Body of pancreas (tissue), 4 donors: ENCODE results near the gene CNTNAP1.

Source experiments
- CTCF ChIP-seq, 7 experiments: fragments of 450-650 bp in 4 of 7; fragments of 200-600 bp in 3 of 7; sonication (generic) in 3 of 7; IDR thresholded peaks; one replicate each; pipeline ENCODE4 v1.5.1; 2016 to 2019; ENCODE audit warnings: antibody characterized with exemption in 7 of 7
- POLR2A ChIP-seq, 3 donors: fragments of 450-650 bp; IDR thresholded peaks; one replicate each; pipeline ENCODE4 v1.6.1; 2016; ENCODE audit warnings: antibody characterized with exemption in 3 of 3, mild to moderate bottlenecking in 2 of 3

DNA sequence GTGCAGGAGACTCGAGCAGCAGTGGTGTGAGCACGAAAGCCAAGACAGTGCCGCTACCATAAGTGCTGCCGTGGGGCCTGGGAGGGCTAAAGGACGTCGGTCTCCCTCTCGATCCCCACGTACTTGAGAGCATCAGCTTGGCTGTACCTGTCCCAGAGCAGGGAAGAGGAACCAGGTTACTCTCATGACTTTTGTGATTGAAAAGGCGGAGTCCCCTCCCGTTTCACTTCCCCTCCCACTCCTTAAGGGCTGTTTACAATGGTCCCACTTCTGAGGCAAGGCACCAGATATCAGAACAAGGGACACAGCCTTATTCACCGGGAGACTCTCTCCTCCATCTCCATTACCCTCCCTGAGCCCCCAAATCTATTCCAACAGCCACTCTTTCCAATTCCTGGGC, 20.1 kb downstream of the CNTNAP1 start:
- TF ChIP-seq CTCF (IDR thresholded peaks at IDR 0.05), result no peak
- no peak for TF ChIP-seq POLR2A (IDR thresholded peaks at IDR 0.05)
